T-helper 17 cell (primary cell): ENCODE results near the gene CASP8AP2. TPM values are rescaled to one million over a fixed set of nuclear protein-coding genes. Genes with fewer than 3 reads are reported as not detected.
"Not testable (repeated sequence)": the region's sequence is repeated elsewhere in the genome, so short reads cannot be mapped to it uniquely, and the experiment has no call there.

ENCODE experiments used
- ATAC-seq: fragments of 150-1000 bp; cut with Tn5 transposase; 2 replicates; pipeline ENCODE4 v1.10.0; 2021; ENCODE audit warnings: mild to moderate bottlenecking, moderate library complexity
- DNase-seq, 3 donors: peaks; one replicate each; pipeline versions ENCODE4 v3.0.0 to v3.0.0-alpha.2; 2020 to 2021
- H3K9me3 ChIP-seq: one replicate; pipeline ENCODE4 v1.7.0; 2013; ENCODE audit warnings: low read length, mild to moderate bottlenecking; ENCODE audit not compliant: control insufficient read depth, poor library complexity, severe bottlenecking
- H3K27ac Mint-ChIP-seq: one replicate; pipeline ENCODE4 v1.8.0; 2022; ENCODE audit warnings: mild to moderate bottlenecking, moderate library complexity, mixed read lengths
- H3K27me3 Mint-ChIP-seq: one replicate; pipeline ENCODE4 v1.8.0; 2022; ENCODE audit warnings: mixed read lengths
- H3K36me3 Mint-ChIP-seq: one replicate; pipeline ENCODE4 v1.8.0; 2022; ENCODE audit warnings: low read depth, mixed read lengths
- H3K4me1 Mint-ChIP-seq: one replicate; pipeline ENCODE4 v1.8.0; 2022; ENCODE audit warnings: mild to moderate bottlenecking, mixed read lengths
- H3K4me3 Mint-ChIP-seq: one replicate; pipeline ENCODE4 v1.8.0; 2022; ENCODE audit warnings: mild to moderate bottlenecking, moderate library complexity, mixed read lengths
- total RNA-seq, 4 donors: library from RNA in 2 of 4; stranded (reverse) in 2 of 4; gene quantifications; one replicate each; pipeline ENCODE4 v1.2.3 and lab custom pipeline; 2022 to 2026

CASP8AP2 gene
- total RNA-seq, 2 donors from 2014 or later: 28.2 to 31.7 TPM

- no peak for DNase-seq
- ATAC-seq: no peak
- Mint-ChIP-seq H3K36me3 (no peaks in the 10 kb centered on the region), H3K27me3 (no peaks in the 10 kb centered on the region), H3K4me1 (peaks cover 2% of the 10 kb centered on the region), H3K4me3 (no peak overlapping the region), H3K27ac (no peak overlapping the region)
- H3K9me3 ChIP-seq: no peaks in the 10 kb centered on the region
Measured at GRCh38 chr6:89874438-89874837, 44.8 kb downstream of the CASP8AP2 start.

GRCh38 chr6:89886378-89887120 is 56.9 kb downstream of the CASP8AP2 start:
- no peaks in the 10 kb centered on the region for H3K9me3 ChIP-seq
- peaks cover 15% of the 10 kb centered on the region for H3K27me3 Mint-ChIP-seq
- H3K36me3 Mint-ChIP-seq: peaks cover 1% of the 10 kb centered on the region
- no peak overlapping the region for H3K4me3 Mint-ChIP-seq
- no peak for DNase-seq
- no peak overlapping the region for H3K27ac Mint-ChIP-seq
- H3K4me1 Mint-ChIP-seq: peaks cover 6% of the 10 kb centered on the region
- no peak for ATAC-seq

GRCh38 chr6:89887452-89888137 is 57.9 kb downstream of the CASP8AP2 start:
- no peak for DNase-seq
- Mint-ChIP-seq H3K27ac (no peak overlapping the region), H3K4me3 (peak overlapping the region; percentile 7), H3K4me1 (peaks cover 8% of the 10 kb centered on the region), H3K36me3 (peaks cover 3% of the 10 kb centered on the region), H3K27me3 (peaks cover 22% of the 10 kb centered on the region)
- H3K9me3 ChIP-seq: no peaks in the 10 kb centered on the region
- ATAC-seq: peak; percentile 33

- Mint-ChIP-seq H3K4me3 (peak overlapping the region; percentile 7), H3K36me3 (peaks cover 3% of the 10 kb centered on the region), H3K27ac (no peak overlapping the region), H3K27me3 (peaks cover 27% of the 10 kb centered on the region), H3K4me1 (peaks cover 8% of the 10 kb centered on the region)
- no peaks in the 10 kb centered on the region for H3K9me3 ChIP-seq
- no peak for DNase-seq
- no peak for ATAC-seq
Measured at GRCh38 chr6:89888138-89888514, 58.4 kb downstream of the CASP8AP2 start.

GRCh38 chr6:89888871-89889270 is 59.2 kb downstream of the CASP8AP2 start:
- no peak for DNase-seq
- Mint-ChIP-seq H3K36me3 (peaks cover 3% of the 10 kb centered on the region), H3K4me3 (no peak overlapping the region), H3K27ac (no peak overlapping the region), H3K4me1 (peaks cover 8% of the 10 kb centered on the region), H3K27me3 (peaks cover 35% of the 10 kb centered on the region)
- no peaks in the 10 kb centered on the region for H3K9me3 ChIP-seq
- no peak for ATAC-seq

- H3K9me3 ChIP-seq, H3K36me3 Mint-ChIP-seq, H3K27ac Mint-ChIP-seq, DNase-seq, ATAC-seq, H3K4me1 Mint-ChIP-seq, H3K4me3 Mint-ChIP-seq: not testable (repeated sequence)
- H3K27me3 Mint-ChIP-seq: peaks cover 53% of the 10 kb centered on the region
Measured at GRCh38 chr6:89890845-89891528, 61.3 kb downstream of the CASP8AP2 start.

- H3K27ac Mint-ChIP-seq, H3K9me3 ChIP-seq, H3K4me3 Mint-ChIP-seq, H3K36me3 Mint-ChIP-seq, H3K4me1 Mint-ChIP-seq, ATAC-seq, DNase-seq: not testable (repeated sequence)
- H3K27me3 Mint-ChIP-seq: peaks cover 64% of the 10 kb centered on the region
Measured at GRCh38 chr6:89892577-89892976, 62.9 kb downstream of the CASP8AP2 start.

- Mint-ChIP-seq H3K27ac (no peak within 1 kb of the TSS), H3K4me3 (no peak within 1 kb of the TSS), H3K27me3 (peaks cover 68% of the 10 kb centered on the region), H3K36me3 (peaks cover 5% of the 10 kb centered on the region), H3K4me1 (peaks cover 8% of the 10 kb centered on the region)
- no peak for ATAC-seq
- no peak for DNase-seq
- no peaks in the 10 kb centered on the region for H3K9me3 ChIP-seq
Measured at GRCh38 chr6:89894169-89894568, 64.5 kb downstream of the CASP8AP2 start, which contains the start of gene GJA10. Gene GJA10 (plus strand): TSS chr6:89894469. CDS start chr6:89894469, 0 bp downstream.

- Mint-ChIP-seq H3K36me3 (peaks cover 5% of the 10 kb centered on the region), H3K27ac (no peak overlapping the region), H3K4me3 (no peak overlapping the region), H3K4me1 (peaks cover 6% of the 10 kb centered on the region), H3K27me3 (peaks cover 72% of the 10 kb centered on the region)
- ATAC-seq: no peak
- no peak for DNase-seq
- no peaks in the 10 kb centered on the region for H3K9me3 ChIP-seq
Measured at GRCh38 chr6:89895276-89895874, 65.7 kb downstream of the CASP8AP2 start.

GRCh38 chr6:89910001-89910901 is 80.6 kb downstream of the CASP8AP2 start:
- H3K27ac Mint-ChIP-seq, H3K27me3 Mint-ChIP-seq, ATAC-seq, H3K36me3 Mint-ChIP-seq, H3K9me3 ChIP-seq, H3K4me3 Mint-ChIP-seq, H3K4me1 Mint-ChIP-seq, DNase-seq: not testable (repeated sequence)

GRCh38 chr6:89910902-89911240 is 81.2 kb downstream of the CASP8AP2 start:
- Mint-ChIP-seq H3K4me1 (no peaks in the 10 kb centered on the region), H3K27me3 (peaks cover 5% of the 10 kb centered on the region), H3K36me3 (no peaks in the 10 kb centered on the region), H3K27ac (no peak overlapping the region), H3K4me3 (no peak overlapping the region)
- no peak for ATAC-seq
- DNase-seq: no peak
- H3K9me3 ChIP-seq: no peaks in the 10 kb centered on the region

GRCh38 chr6:89916136-89916920 is 86.6 kb downstream of the CASP8AP2 start:
- H3K27me3 Mint-ChIP-seq: peaks cover 5% of the 10 kb centered on the region
- no peak overlapping the region for H3K27ac Mint-ChIP-seq
- DNase-seq (no peak), ATAC-seq (no peak)
- no peaks in the 10 kb centered on the region for H3K4me1 Mint-ChIP-seq
- H3K4me3 Mint-ChIP-seq: no peak overlapping the region
- peaks cover 3% of the 10 kb centered on the region for H3K36me3 Mint-ChIP-seq
- no peaks in the 10 kb centered on the region for H3K9me3 ChIP-seq
